Stimulated activated naive B cell treated with anti-CD40 and anti-IgM and Interleukin-4, amounts not matched to agents 10 μg/mL and 1 μg/mL and 100 μg/mL, for 72 hours (primary cell): Measurements from ENCODE around the gene CCDC127.

Experiments used
- ATAC-seq, 2 donors: fragments of 150-1000 bp; cut with Tn5 transposase; replicated peaks; 2 replicates each; pipeline ENCODE4 v1.10.0; 2021; ENCODE audit warnings: moderate library complexity in 1 of 2
- DNase-seq: peaks from one replicate; pipeline ENCODE4 v3.0.0; 2021
- H3K27ac Mint-ChIP-seq: one replicate; pipeline ENCODE4 v1.8.0; 2022; ENCODE audit warnings: mild to moderate bottlenecking, mixed read lengths
- H3K27me3 Mint-ChIP-seq, 2 donors: one replicate each; pipeline ENCODE4 v1.8.0; 2022; ENCODE audit warnings: mixed read lengths in 2 of 2
- H3K36me3 Mint-ChIP-seq, 2 donors: one replicate each; pipeline ENCODE4 v1.8.0; 2022; ENCODE audit warnings: mixed read lengths in 2 of 2, mild to moderate bottlenecking in 1 of 2
- H3K4me1 Mint-ChIP-seq, 2 donors: one replicate each; pipeline ENCODE4 v1.8.0; 2022; ENCODE audit warnings: mixed read lengths in 2 of 2, mild to moderate bottlenecking in 1 of 2
- H3K4me3 Mint-ChIP-seq, 2 donors: one replicate each; pipeline ENCODE4 v1.8.0; 2022; ENCODE audit warnings: mild to moderate bottlenecking in 2 of 2, mixed read lengths in 2 of 2, moderate library complexity in 1 of 2
- H3K9me3 Mint-ChIP-seq, 2 donors: one replicate each; pipeline ENCODE4 v1.8.0; 2022; ENCODE audit warnings: mixed read lengths in 2 of 2, mild to moderate bottlenecking in 1 of 2

Gene CCDC127

GRCh38 chr5:150746-151145, 67.2 kb downstream of the CCDC127 start:
- DNase-seq: no peak
- no peak overlapping the region for H3K4me3 Mint-ChIP-seq
- H3K9me3 Mint-ChIP-seq: peaks cover 14 to 25% of the 10 kb centered on the region in 2 donors
- ATAC-seq: no peak
- no peak overlapping the region for H3K27ac Mint-ChIP-seq
- H3K4me1 Mint-ChIP-seq: no peaks in the 10 kb centered on the region
- peaks cover 6 to 13% of the 10 kb centered on the region in 2 donors for H3K36me3 Mint-ChIP-seq
- H3K27me3 Mint-ChIP-seq: peaks cover 0 to 16% of the 10 kb centered on the region in 2 donors

GRCh38 chr5:149745-150485, 68.0 kb downstream of the CCDC127 start:
- Mint-ChIP-seq H3K9me3 (peaks cover 16 to 25% of the 10 kb centered on the region in 2 donors), H3K4me3 (no peak overlapping the region), H3K36me3 (peaks cover 8 to 13% of the 10 kb centered on the region in 2 donors), H3K27ac (no peak overlapping the region), H3K4me1 (no peaks in the 10 kb centered on the region), H3K27me3 (peaks cover 0 to 13% of the 10 kb centered on the region in 2 donors)
- DNase-seq (no peak), ATAC-seq (no peak)

- Mint-ChIP-seq H3K4me3 (no peak overlapping the region), H3K27me3 (peaks cover 0 to 13% of the 10 kb centered on the region in 2 donors), H3K36me3 (peaks cover 8 to 13% of the 10 kb centered on the region in 2 donors), H3K4me1 (no peaks in the 10 kb centered on the region), H3K27ac (no peak overlapping the region), H3K9me3 (peaks cover 16 to 25% of the 10 kb centered on the region in 2 donors)
- no peak for ATAC-seq
- no peak for DNase-seq
Observed at GRCh38 chr5:147751-148150, 70.2 kb downstream of the CCDC127 start.
